DND-41 (cell line): ENCODE data around the gene R3HDM4.

Experiments used
- ATAC-seq: fragments of 200-7000 bp; cut with Tn5 transposase; 3 replicates; pipeline ENCODE4 v1.9.1; 2021; ENCODE audit warnings: low read depth; ENCODE audit not compliant: insufficient read depth
- DNase-seq: peaks from one replicate; pipeline ENCODE4 v3.0.0-alpha.2; 2020
- H2AFZ ChIP-seq: 2 replicates; pipeline ENCODE4 v1.6.0; 2012; ENCODE audit warnings: low read depth, low read length
- H3K27ac ChIP-seq: 2 replicates; pipeline ENCODE4 v1.5.1; 2012; ENCODE audit warnings: low read length, inconsistent platforms
- H3K27me3 ChIP-seq: fragments of 200-600 bp; sonication (generic); 2 replicates; pipeline ENCODE4 v1.6.0; 2012; ENCODE audit warnings: low read length, mild to moderate bottlenecking, inconsistent platforms; ENCODE audit not compliant: insufficient read depth, poor library complexity
- H3K36me3 ChIP-seq: 2 replicates; pipeline ENCODE4 v1.5.1; 2012; ENCODE audit warnings: low read length, inconsistent platforms; ENCODE audit not compliant: insufficient read depth
- H3K4me1 ChIP-seq: 2 replicates; pipeline ENCODE4 v1.5.1; 2012; ENCODE audit warnings: mild to moderate bottlenecking, low read length; ENCODE audit not compliant: insufficient read depth
- H3K4me2 ChIP-seq: 2 replicates; pipeline ENCODE4 v1.6.0; 2012; ENCODE audit warnings: mild to moderate bottlenecking, moderate library complexity, low read length, inconsistent platforms; ENCODE audit not compliant: insufficient read depth
- H3K4me3 ChIP-seq, 2 experiments: fragments of 200-600 bp in 1 of 2; shearing (Covaris generic) in 1 of 2; 2 replicates each; pipeline ENCODE4 v1.5.1; 2012 to 2016; ENCODE audit warnings: inconsistent platforms in 2 of 2, low read length in 2 of 2, mild to moderate bottlenecking in 2 of 2, low read depth in 1 of 2, moderate library complexity in 1 of 2
- H3K79me2 ChIP-seq: 2 replicates; pipeline ENCODE4 v1.6.0; 2012; ENCODE audit warnings: low read length, inconsistent platforms; ENCODE audit not compliant: insufficient read depth
- H3K9ac ChIP-seq: 2 replicates; pipeline ENCODE4 v1.6.0; 2012; ENCODE audit warnings: low read depth, mild to moderate bottlenecking, inconsistent platforms, low read length, moderate library complexity
- H3K9me3 ChIP-seq: 2 replicates; pipeline ENCODE4 v1.5.1; 2012; ENCODE audit warnings: low read length, moderate library complexity, mild to moderate bottlenecking, inconsistent platforms; ENCODE audit not compliant: insufficient read depth, severe bottlenecking
- H4K20me1 ChIP-seq: 2 replicates; pipeline ENCODE4 v1.6.0; 2012; ENCODE audit warnings: low read length; ENCODE audit not compliant: insufficient read depth
- CTCF ChIP-seq: IDR thresholded peaks from 2 replicates; pipeline ENCODE4 v1.5.1; 2012; ENCODE audit warnings: borderline replicate concordance, low read length, moderate library complexity, mild to moderate bottlenecking; ENCODE audit not compliant: poor library complexity, severe bottlenecking; ENCODE audit errors: extremely low read depth
- EZH2 ChIP-seq: IDR thresholded peaks from 3 replicates; pipeline ENCODE4 v1.6.1; 2012; ENCODE audit warnings: borderline replicate concordance, low read depth, mild to moderate bottlenecking, moderate library complexity, low read length, inconsistent platforms; ENCODE audit not compliant: severe bottlenecking

The R3HDM4 gene

GRCh38 chr19:898663-899062 lies 14.4 kb downstream of the R3HDM4 start:
- DNase-seq (no peak), ATAC-seq (no peak)
- H3K27me3 ChIP-seq, result no peaks in the 10 kb centered on the region
- H3K79me2 ChIP-seq, result no peaks in the 10 kb centered on the region
- TF ChIP-seq CTCF (no peak), EZH2 (no peak)
- H3K4me1 ChIP-seq, result peaks cover 8% of the 10 kb centered on the region
- peaks cover 9% of the 10 kb centered on the region; the same call in 1 of the 2 replicates for H4K20me1 ChIP-seq
- H3K27ac ChIP-seq, result no peak overlapping the region
- H3K4me3 ChIP-seq, result no peak overlapping the region
- H3K9me3 ChIP-seq, result no peaks in the 10 kb centered on the region
- no peak overlapping the region for H2AFZ ChIP-seq
- H3K4me2 ChIP-seq, result no peak overlapping the region
- peaks cover 31% of the 10 kb centered on the region for H3K36me3 ChIP-seq
- H3K9ac ChIP-seq, result no peak overlapping the region

GRCh38 chr19:897442-898039 lies 15.5 kb downstream of the R3HDM4 start:
- peaks cover 12% of the 10 kb centered on the region for H3K4me1 ChIP-seq
- peaks cover 9% of the 10 kb centered on the region; the same call in 1 of the 2 replicates for H4K20me1 ChIP-seq
- DNase-seq, result no peak
- H3K9ac ChIP-seq, result no peak overlapping the region
- no peak overlapping the region for H2AFZ ChIP-seq
- H3K79me2 ChIP-seq, result peaks cover under 1% of the 10 kb centered on the region
- H3K36me3 ChIP-seq, result peaks cover 31% of the 10 kb centered on the region
- H3K27ac ChIP-seq, result no peak overlapping the region
- H3K27me3 ChIP-seq, result no peaks in the 10 kb centered on the region
- TF ChIP-seq EZH2 (no peak), CTCF (no peak)
- H3K4me3 ChIP-seq, result no peak overlapping the region
- no peak for ATAC-seq
- no peaks in the 10 kb centered on the region for H3K9me3 ChIP-seq
- H3K4me2 ChIP-seq, result no peak overlapping the region

- no peak for DNase-seq
- Histone ChIP-seq H3K4me1 (peaks cover 15% of the 10 kb centered on the region), H4K20me1 (peaks cover 7% of the 10 kb centered on the region; the same call in 1 of the 2 replicates), H3K79me2 (peaks cover 6% of the 10 kb centered on the region), H3K9ac (no peak overlapping the region), H3K27me3 (no peaks in the 10 kb centered on the region), H3K4me2 (no peak overlapping the region), H3K36me3 (peaks cover 29% of the 10 kb centered on the region), H2AFZ (no peak overlapping the region), H3K9me3 (no peaks in the 10 kb centered on the region), H3K4me3 (no peak overlapping the region), H3K27ac (no peak overlapping the region)
- ATAC-seq, result no peak
- TF ChIP-seq CTCF (no peak), EZH2 (no peak)
Measured at GRCh38 chr19:896999-897398, 16.0 kb downstream of the R3HDM4 start.

GRCh38 chr19:896434-896833 lies 16.6 kb downstream of the R3HDM4 start:
- Histone ChIP-seq H3K4me2 (no peak overlapping the region), H4K20me1 (peaks cover 6% of the 10 kb centered on the region; the same call in 1 of the 2 replicates), H3K36me3 (peaks cover 25% of the 10 kb centered on the region), H3K9me3 (no peaks in the 10 kb centered on the region), H3K4me3 (no peak overlapping the region), H3K27me3 (no peaks in the 10 kb centered on the region), H3K9ac (no peak overlapping the region), H3K4me1 (peaks cover 19% of the 10 kb centered on the region), H3K79me2 (peaks cover 10% of the 10 kb centered on the region), H3K27ac (no peak overlapping the region), H2AFZ (no peak overlapping the region)
- TF ChIP-seq EZH2 (no peak), CTCF (no peak)
- ATAC-seq, result no peak
- no peak for DNase-seq
